HEK293 (cell line): ENCODE measurements around the gene GALNT10.

Source experiments
- ZNF423 ChIP-seq: fragments of 450-650 bp; formaldehyde crosslinking; IDR thresholded peaks from 2 replicates; pipeline ENCODE4 v1.5.1; 2016; ENCODE audit warnings: missing biosample characterization, missing genetic modification characterization
- ZNF707 ChIP-seq: fragments of 450-650 bp; formaldehyde crosslinking; IDR thresholded peaks from 2 replicates; pipeline ENCODE4 v1.5.1; 2016; ENCODE audit warnings: missing biosample characterization, missing genetic modification characterization
- ZNF776 ChIP-seq: fragments of 450-650 bp; formaldehyde crosslinking; IDR thresholded peaks from 2 replicates; pipeline ENCODE4 v1.5.0; 2017; ENCODE audit warnings: missing biosample characterization, missing genetic modification characterization, borderline replicate concordance
- ZSCAN5A ChIP-seq: fragments of 450-650 bp; formaldehyde crosslinking; IDR thresholded peaks from 2 replicates; pipeline ENCODE4 v1.5.1; 2016; ENCODE audit warnings: missing biosample characterization, missing genetic modification characterization
- TF ChIP-seq, protein P1 (sequence below): fragments of 450-650 bp; formaldehyde crosslinking; IDR thresholded peaks from 2 replicates; pipeline ENCODE4 v1.5.1; 2016; ENCODE audit warnings: missing biosample characterization, missing genetic modification characterization

DNA sequence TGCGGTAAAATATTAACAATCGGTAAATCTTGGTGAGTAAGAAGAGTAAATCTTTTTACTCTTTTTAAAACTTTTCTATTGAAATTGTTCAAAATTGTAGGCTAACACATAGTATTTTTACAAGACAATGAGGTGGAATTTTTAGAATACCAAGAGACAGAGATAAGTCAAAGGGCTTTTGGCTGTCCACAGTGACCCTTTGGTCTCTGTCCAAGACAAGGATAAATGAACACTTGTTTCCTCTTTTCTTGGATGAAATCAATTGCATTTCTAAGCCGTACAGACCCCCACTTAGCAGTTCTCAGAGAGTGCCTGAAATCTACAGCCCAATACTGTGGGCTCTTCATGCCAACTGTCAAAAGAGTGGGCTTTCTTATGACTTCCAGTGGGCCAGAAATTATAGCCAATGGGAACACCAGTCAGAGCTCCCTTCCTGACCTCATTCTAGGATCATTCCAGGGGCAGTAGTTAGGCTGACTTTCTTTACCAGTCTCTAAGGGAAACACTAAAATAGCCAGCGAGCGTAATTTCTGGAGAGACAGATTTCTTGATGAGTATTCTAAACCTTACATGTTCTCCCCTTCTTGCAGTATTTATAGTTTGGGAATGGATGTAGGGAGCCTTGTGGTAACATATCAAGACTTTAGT is 74.1 kb downstream of the GALNT10 start:
- TF ChIP-seq ZSCAN5A (tag by site-specific recombination) (no peak), ZNF776 (tag by site-specific recombination) (no peak), ZNF707 (no peak), ZNF423 (tag by site-specific recombination) (no peak)
- TF ChIP-seq, protein P1, sequence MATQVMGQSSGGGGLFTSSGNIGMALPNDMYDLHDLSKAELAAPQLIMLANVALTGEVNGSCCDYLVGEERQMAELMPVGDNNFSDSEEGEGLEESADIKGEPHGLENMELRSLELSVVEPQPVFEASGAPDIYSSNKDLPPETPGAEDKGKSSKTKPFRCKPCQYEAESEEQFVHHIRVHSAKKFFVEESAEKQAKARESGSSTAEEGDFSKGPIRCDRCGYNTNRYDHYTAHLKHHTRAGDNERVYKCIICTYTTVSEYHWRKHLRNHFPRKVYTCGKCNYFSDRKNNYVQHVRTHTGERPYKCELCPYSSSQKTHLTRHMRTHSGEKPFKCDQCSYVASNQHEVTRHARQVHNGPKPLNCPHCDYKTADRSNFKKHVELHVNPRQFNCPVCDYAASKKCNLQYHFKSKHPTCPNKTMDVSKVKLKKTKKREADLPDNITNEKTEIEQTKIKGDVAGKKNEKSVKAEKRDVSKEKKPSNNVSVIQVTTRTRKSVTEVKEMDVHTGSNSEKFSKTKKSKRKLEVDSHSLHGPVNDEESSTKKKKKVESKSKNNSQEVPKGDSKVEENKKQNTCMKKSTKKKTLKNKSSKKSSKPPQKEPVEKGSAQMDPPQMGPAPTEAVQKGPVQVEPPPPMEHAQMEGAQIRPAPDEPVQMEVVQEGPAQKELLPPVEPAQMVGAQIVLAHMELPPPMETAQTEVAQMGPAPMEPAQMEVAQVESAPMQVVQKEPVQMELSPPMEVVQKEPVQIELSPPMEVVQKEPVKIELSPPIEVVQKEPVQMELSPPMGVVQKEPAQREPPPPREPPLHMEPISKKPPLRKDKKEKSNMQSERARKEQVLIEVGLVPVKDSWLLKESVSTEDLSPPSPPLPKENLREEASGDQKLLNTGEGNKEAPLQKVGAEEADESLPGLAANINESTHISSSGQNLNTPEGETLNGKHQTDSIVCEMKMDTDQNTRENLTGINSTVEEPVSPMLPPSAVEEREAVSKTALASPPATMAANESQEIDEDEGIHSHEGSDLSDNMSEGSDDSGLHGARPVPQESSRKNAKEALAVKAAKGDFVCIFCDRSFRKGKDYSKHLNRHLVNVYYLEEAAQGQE, result no peak
